Measurements from ENCODE around the gene ARHGAP24. TPM values are rescaled to one million over a fixed set of nuclear protein-coding genes. Genes with fewer than 3 reads are reported as not detected.

Gene ARHGAP24
- polyA plus RNA-seq, 2 of the 4 experiments (the other 2 are of a cell fraction) = 1.7 to 12.1 TPM

DNA sequence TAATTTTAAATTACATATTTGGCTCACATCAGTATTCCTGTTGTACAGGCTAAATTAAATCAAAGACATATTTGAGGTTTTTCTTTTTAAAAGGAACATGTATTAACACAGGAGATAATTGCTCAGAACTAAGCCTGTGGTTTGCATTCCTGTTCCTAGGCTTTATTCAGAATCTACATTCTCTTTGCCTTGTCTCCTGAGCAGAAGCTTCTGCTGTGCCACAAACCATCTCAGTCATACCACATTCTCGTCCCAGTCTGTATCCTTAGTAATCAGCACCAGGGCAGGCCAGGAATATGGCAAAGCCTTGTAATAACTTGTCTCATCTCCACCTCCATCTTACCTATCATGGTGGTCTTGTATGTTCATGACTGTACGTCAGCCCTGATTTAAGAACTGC is 162.8 kb downstream of the ARHGAP24 start:
- no peak for ATAC-seq
- FAIRE-seq = no peak
- no peak for DNase-seq (ENCODE audit: low read depth in 1 of 2, low spot score in 1 of 2)
- Histone ChIP-seq H3K9me3 (no peaks in the 10 kb centered on the region), H3K27ac (no peak overlapping the region), H3K4me3 (no peak overlapping the region), H3K4me1 (no peaks in the 10 kb centered on the region), H3K4me2 (no peak overlapping the region)
- ChIA-PET POLR2A (no interaction called here), CTCF (no interaction called here)
- TF ChIP-seq POLR2A (IDR thresholded peaks at IDR 0.05; ENCODE audit: low read length) (no peak), NPAS2 (CRISPR knock-in tag; IDR thresholded peaks at IDR 0.05; ENCODE audit: borderline replicate concordance) (no peak), HDAC2 (IDR thresholded peaks at IDR 0.05) (no peak), POLR2AphosphoS2 (conservative IDR thresholded peaks at IDR 0.05; ENCODE audit: low read length) (no peak), PHF8 (IDR thresholded peaks at IDR 0.05; ENCODE audit: borderline replicate concordance, low read depth) (no peak), GATA3 (IDR thresholded peaks at IDR 0.05; ENCODE audit: borderline replicate concordance) (no peak), ZSCAN20 (CRISPR knock-in tag; IDR thresholded peaks at IDR 0.05) (no peak), HOXB5 (CRISPR knock-in tag; IDR thresholded peaks at IDR 0.05) (no peak), RCOR1 (IDR thresholded peaks at IDR 0.05; ENCODE audit: low read depth, low read length) (no peak), JUNB (IDR thresholded peaks at IDR 0.05) (no peak), TFCP2L1 (CRISPR knock-in tag; IDR thresholded peaks at IDR 0.05) (no peak), BHLHE40 (IDR thresholded peaks at IDR 0.05; ENCODE audit: low read depth, low read length) (no peak)
- TF ChIP-seq, protein P1, sequence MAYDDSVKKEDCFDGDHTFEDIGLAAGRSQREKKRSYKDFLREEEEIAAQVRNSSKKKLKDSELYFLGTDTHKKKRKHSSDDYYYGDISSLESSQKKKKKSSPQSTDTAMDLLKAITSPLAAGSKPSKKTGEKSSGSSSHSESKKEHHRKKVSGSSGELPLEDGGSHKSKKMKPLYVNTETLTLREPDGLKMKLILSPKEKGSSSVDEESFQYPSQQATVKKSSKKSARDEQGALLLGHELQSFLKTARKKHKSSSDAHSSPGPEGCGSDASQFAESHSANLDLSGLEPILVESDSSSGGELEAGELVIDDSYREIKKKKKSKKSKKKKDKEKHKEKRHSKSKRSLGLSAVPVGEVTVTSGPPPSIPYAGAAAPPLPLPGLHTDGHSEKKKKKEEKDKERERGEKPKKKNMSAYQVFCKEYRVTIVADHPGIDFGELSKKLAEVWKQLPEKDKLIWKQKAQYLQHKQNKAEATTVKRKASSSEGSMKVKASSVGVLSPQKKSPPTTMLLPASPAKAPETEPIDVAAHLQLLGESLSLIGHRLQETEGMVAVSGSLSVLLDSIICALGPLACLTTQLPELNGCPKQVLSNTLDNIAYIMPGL (CRISPR knock-in tag; IDR thresholded peaks at IDR 0.05; ENCODE audit: borderline replicate concordance) = no peak
- TF ChIP-seq, protein P2, sequence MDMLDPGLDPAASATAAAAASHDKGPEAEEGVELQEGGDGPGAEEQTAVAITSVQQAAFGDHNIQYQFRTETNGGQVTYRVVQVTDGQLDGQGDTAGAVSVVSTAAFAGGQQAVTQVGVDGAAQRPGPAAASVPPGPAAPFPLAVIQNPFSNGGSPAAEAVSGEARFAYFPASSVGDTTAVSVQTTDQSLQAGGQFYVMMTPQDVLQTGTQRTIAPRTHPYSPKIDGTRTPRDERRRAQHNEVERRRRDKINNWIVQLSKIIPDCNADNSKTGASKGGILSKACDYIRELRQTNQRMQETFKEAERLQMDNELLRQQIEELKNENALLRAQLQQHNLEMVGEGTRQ (IDR thresholded peaks at IDR 0.05) = no peak
- TF ChIP-seq, protein P3, sequence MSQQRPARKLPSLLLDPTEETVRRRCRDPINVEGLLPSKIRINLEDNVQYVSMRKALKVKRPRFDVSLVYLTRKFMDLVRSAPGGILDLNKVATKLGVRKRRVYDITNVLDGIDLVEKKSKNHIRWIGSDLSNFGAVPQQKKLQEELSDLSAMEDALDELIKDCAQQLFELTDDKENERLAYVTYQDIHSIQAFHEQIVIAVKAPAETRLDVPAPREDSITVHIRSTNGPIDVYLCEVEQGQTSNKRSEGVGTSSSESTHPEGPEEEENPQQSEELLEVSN (IDR thresholded peaks at IDR 0.05; ENCODE audit: borderline replicate concordance, low read depth) = no peak
- 74% methylated on average over 2 of the region's 2 CpGs for WGBS (ENCODE audit: missing lambda C conversion rate)

DNA sequence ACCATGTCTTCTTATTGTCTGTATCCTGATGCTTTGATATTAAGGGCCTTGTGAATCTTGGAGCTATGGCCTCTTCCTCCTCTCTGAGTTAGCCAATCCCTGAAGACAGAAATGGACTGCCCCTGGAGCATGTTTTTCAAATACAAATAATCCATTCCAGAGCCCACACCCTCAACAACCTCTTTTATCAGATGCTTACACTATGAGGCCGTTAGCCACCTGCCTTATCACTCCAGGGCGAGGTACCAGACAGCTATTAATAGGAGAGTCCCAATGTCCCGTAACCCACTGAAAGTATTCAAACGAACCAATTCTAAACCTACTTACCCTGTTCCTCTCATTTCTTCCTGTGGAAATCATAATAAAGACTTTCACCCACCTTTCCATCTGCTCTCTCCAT is 165.0 kb downstream of the ARHGAP24 start:
- H3K9me3 ChIP-seq = no peaks in the 10 kb centered on the region
- no peak overlapping the region for H3K4me2 ChIP-seq
- ChIA-PET POLR2A (no interaction called here), CTCF (no interaction called here)
- no peaks in the 10 kb centered on the region for H3K4me1 ChIP-seq
- TF ChIP-seq HOXB5 (CRISPR knock-in tag; IDR thresholded peaks at IDR 0.05) = no peak
- no peak for TF ChIP-seq FOXS1 (CRISPR knock-in tag; IDR thresholded peaks at IDR 0.05)
- ATAC-seq (no peak), FAIRE-seq (no peak), DNase-seq (ENCODE audit: low read depth in 1 of 2, low spot score in 1 of 2) (no peak)
- H3K4me3 ChIP-seq = no peak overlapping the region
- WGBS (ENCODE audit: missing lambda C conversion rate) = 76% methylated on average over 4 of the region's 4 CpGs
- no peak overlapping the region for H3K27ac ChIP-seq

DNA sequence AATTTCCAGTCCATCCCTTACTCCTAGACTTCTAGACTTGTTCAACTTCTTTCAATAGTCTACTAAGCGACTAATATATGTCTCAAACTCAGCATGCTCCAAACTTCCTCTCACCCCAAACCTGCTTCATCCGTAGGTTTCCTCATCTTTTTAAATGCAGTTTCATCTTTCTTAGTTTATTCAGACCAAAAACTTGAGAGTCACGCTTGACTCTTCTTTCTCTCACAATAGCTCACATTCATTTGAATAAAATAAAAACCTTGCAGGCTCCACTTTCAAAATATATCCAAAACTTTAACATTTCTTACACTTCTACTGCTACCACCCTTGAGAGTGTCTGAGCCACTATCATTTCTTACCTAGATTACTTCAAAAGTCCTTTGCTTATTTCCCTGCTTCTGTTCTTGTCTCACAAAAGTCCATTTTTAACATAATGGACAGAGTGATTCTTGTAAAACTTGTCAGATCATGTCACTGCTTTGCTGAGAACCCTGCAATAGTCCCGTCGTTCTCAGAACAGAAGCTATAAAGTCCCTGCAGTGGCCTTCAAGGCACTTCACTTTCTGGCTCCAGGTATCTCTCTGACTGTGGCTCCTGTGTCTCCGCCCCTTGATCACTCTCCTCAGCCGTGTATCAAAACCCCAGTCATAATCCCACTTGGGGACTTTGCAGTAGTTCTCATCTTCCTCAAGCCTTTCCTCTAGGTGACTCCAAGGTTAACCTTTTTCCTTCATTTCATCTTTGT is 167.6 kb downstream of the ARHGAP24 start:
- no peak for DNase-seq (ENCODE audit: low read depth in 1 of 2, low spot score in 1 of 2)
- Histone ChIP-seq H3K9me3 (no peaks in the 10 kb centered on the region), H3K27ac (no peak overlapping the region), H3K4me3 (no peak overlapping the region), H3K4me1 (no peaks in the 10 kb centered on the region), H3K4me2 (no peak overlapping the region)
- POLR2A ChIA-PET = no interaction called here
- WGBS (ENCODE audit: missing lambda C conversion rate) = 91% methylated on average over 7 of the region's 7 CpGs
- ATAC-seq = no peak
- no peak for FAIRE-seq
- CTCF ChIA-PET = no interaction called here
- TF ChIP-seq PHF8 (IDR thresholded peaks at IDR 0.05; ENCODE audit: borderline replicate concordance, low read depth) = no peak
- TF ChIP-seq RARB (CRISPR knock-in tag; IDR thresholded peaks at IDR 0.05) = no peak
- no peak for TF ChIP-seq CBX8 (IDR thresholded peaks at IDR 0.05)
- TF ChIP-seq RCOR1 (IDR thresholded peaks at IDR 0.05; ENCODE audit: low read depth, low read length) = no peak
- TF ChIP-seq TFCP2L1 (CRISPR knock-in tag; IDR thresholded peaks at IDR 0.05) = no peak
- no peak for TF ChIP-seq SREBF2 (IDR thresholded peaks at IDR 0.05)
- no peak for TF ChIP-seq ZSCAN20 (CRISPR knock-in tag; IDR thresholded peaks at IDR 0.05)
- TF ChIP-seq, protein P4, sequence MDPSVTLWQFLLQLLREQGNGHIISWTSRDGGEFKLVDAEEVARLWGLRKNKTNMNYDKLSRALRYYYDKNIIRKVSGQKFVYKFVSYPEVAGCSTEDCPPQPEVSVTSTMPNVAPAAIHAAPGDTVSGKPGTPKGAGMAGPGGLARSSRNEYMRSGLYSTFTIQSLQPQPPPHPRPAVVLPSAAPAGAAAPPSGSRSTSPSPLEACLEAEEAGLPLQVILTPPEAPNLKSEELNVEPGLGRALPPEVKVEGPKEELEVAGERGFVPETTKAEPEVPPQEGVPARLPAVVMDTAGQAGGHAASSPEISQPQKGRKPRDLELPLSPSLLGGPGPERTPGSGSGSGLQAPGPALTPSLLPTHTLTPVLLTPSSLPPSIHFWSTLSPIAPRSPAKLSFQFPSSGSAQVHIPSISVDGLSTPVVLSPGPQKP (IDR thresholded peaks at IDR 0.05; ENCODE audit: low read depth, low read length) = no peak
- no peak for TF ChIP-seq RNF2 (IDR thresholded peaks at IDR 0.05; ENCODE audit: borderline replicate concordance, low read depth)
- no peak for TF ChIP-seq MAFK (IDR thresholded peaks at IDR 0.05; ENCODE audit: partially characterized antibody)
- TF ChIP-seq ZNF302 (CRISPR knock-in tag; IDR thresholded peaks at IDR 0.05) = no peak
- TF ChIP-seq HOXB5 (CRISPR knock-in tag; IDR thresholded peaks at IDR 0.05) = no peak
- TF ChIP-seq MAZ (IDR thresholded peaks at IDR 0.05; ENCODE audit: borderline replicate concordance, low read depth, low read length) = no peak
- no peak for TF ChIP-seq CEBPB (IDR thresholded peaks at IDR 0.05)
- TF ChIP-seq, protein P5, sequence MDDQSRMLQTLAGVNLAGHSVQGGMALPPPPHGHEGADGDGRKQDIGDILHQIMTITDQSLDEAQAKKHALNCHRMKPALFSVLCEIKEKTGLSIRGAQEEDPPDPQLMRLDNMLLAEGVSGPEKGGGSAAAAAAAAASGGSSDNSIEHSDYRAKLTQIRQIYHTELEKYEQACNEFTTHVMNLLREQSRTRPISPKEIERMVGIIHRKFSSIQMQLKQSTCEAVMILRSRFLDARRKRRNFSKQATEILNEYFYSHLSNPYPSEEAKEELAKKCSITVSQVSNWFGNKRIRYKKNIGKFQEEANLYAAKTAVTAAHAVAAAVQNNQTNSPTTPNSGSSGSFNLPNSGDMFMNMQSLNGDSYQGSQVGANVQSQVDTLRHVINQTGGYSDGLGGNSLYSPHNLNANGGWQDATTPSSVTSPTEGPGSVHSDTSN (IDR thresholded peaks at IDR 0.05) = no peak
- no peak for TF ChIP-seq RAD21 (conservative IDR thresholded peaks at IDR 0.05 in 1 of 2, IDR thresholded peaks at IDR 0.05 in 1 of 2)

Data from A549 (cell line).